Lung (tissue), 12 donors: ENCODE measurements around the gene RERE. TPM values are rescaled to one million over a fixed set of nuclear protein-coding genes. Genes with fewer than 3 reads are reported as not detected.

Source experiments
- ATAC-seq: fragments of 200-7000 bp; cut with Tn5 transposase; one replicate; pipeline ENCODE4 v1.9.1; 2020; ENCODE audit warnings: moderate number of reproducible peaks; ENCODE audit not compliant: insufficient read depth, low FRiP score
- DNase-seq, 3 donors: peaks; one replicate each; pipeline ENCODE4 v3.0.0-alpha.2; 2013 to 2017
- H3K27ac ChIP-seq, 2 donors: one replicate each; pipeline ENCODE4 v1.5.1; 2013; ENCODE audit warnings: mild to moderate bottlenecking in 2 of 2, moderate library complexity in 2 of 2, control low read depth in 1 of 2, inconsistent platforms in 1 of 2, low read depth in 1 of 2, low read length in 1 of 2
- H3K27me3 ChIP-seq, 3 donors: one replicate each; pipeline ENCODE4 v1.5.1; 2013; ENCODE audit warnings: low read length in 2 of 3; ENCODE audit not compliant: control insufficient read depth in 3 of 3, insufficient read depth in 3 of 3
- H3K36me3 ChIP-seq, 4 donors: one replicate each; pipeline ENCODE4 v1.5.1; 2013; ENCODE audit warnings: low read length in 4 of 4, mild to moderate bottlenecking in 1 of 4, moderate library complexity in 1 of 4; ENCODE audit not compliant: control insufficient read depth in 4 of 4, insufficient read depth in 4 of 4
- H3K4me1 ChIP-seq, 5 donors: one replicate each; pipeline ENCODE4 v1.5.1; 2013; ENCODE audit warnings: low read length in 5 of 5, mild to moderate bottlenecking in 2 of 5, moderate library complexity in 1 of 5; ENCODE audit not compliant: control insufficient read depth in 5 of 5, insufficient read depth in 5 of 5
- H3K4me3 ChIP-seq: one replicate; pipeline ENCODE4 v1.5.1; 2013; ENCODE audit warnings: mild to moderate bottlenecking, control low read depth, moderate library complexity
- H3K9ac ChIP-seq, 2 donors: one replicate each; pipeline ENCODE4 v1.5.1; 2013; ENCODE audit warnings: low read length in 2 of 2, control low read depth in 1 of 2; ENCODE audit not compliant: insufficient read depth in 1 of 2
- H3K9me3 ChIP-seq, 4 donors: one replicate each; pipeline ENCODE4 v1.5.1; 2013; ENCODE audit warnings: low read length in 3 of 4, mild to moderate bottlenecking in 1 of 4, moderate library complexity in 1 of 4; ENCODE audit not compliant: control insufficient read depth in 4 of 4, insufficient read depth in 3 of 4
- WGBS, 2 donors: extraction: QIAGEN DNeasy Blood & Tissue Kit; methylation state at CpG; one replicate each; pipeline ENCODE4 v1.1.7; 2013; 5-methylcytosine and 5-hydroxymethylcytosine counted together
- polyA plus RNA-seq, 2 donors: library from polyadenylated mRNA; stranded (reverse); fragments of 200-250 nt; gene quantifications; one replicate each; pipeline ENCODE4 v1.2.1, GENCODE V29; 2013
- total RNA-seq, 2 donors: library from RNA; depleted of rRNA in 1 of 2; stranded (reverse); fragments of >200 nt in 1 of 2; gene quantifications; one replicate each; pipeline ENCODE4 v1.2.1, GENCODE V29; 2014 to 2021
- TF ChIP-seq, protein P1 (sequence below): IDR thresholded peaks from 2 replicates; pipeline ENCODE4 v1.5.1; 2012; ENCODE audit warnings: mild to moderate bottlenecking; ENCODE audit errors: control extremely low read depth, extremely low read depth
- donor health status: control.
- donor health status: control.
- donor health status: Bipolar disorder and iron deficiency.
- donor health status: healthy.
- donor health status: DM: yes; HTN: yes; CAD: no.

Gene RERE
- total and polyA plus RNA-seq, 4 donors, result 21.7 to 207 (median 57.5) TPM

DNA sequence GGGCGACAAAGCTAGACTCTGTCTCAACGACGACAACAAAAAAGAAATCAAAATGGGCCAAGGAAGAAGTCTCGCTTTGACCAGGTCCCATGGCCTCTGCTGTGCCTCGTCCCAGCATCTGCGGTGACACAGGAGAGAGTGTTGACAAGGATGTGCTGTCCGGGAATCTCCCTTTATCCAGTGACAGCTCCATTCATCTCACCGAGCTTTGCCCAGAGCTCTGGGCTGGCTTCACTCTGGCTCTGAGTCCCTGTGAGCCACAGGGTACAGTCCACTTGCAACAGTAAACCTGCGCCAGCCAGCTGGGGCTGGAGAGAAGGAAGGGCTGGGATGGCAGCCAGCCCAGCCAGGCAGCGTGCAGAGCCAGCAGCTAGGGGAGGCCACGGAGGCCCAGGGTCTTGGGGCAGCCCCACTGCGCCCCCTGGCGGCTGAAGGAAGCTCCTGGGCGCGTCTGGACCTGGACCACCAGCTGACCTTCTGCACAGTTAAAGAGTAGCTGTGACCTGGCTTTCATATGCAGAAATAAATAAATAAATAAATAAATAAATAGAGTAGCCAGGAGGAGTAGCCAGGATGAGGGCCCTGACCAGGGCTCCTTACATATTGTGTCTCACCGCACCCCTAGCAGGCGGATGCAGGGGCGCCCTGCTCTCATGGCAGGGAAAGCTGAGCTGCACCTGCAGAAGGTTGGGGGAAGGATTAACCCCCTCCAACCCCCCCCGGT lies 31.4 kb upstream of the RERE start:
- Histone ChIP-seq H3K4me3 (no peak overlapping the region), H3K27me3 (no peaks in the 10 kb centered on the region), H3K27ac (peak overlapping the region in 1 of 2 donors; percentile 8), H3K9ac (no peak overlapping the region), H3K9me3 (no peaks in the 10 kb centered on the region), H3K36me3 (no peaks in the 10 kb centered on the region), H3K4me1 (peaks cover 3 to 12% (median 11%) of the 10 kb centered on the region in 5 donors)
- TF ChIP-seq, protein P1, sequence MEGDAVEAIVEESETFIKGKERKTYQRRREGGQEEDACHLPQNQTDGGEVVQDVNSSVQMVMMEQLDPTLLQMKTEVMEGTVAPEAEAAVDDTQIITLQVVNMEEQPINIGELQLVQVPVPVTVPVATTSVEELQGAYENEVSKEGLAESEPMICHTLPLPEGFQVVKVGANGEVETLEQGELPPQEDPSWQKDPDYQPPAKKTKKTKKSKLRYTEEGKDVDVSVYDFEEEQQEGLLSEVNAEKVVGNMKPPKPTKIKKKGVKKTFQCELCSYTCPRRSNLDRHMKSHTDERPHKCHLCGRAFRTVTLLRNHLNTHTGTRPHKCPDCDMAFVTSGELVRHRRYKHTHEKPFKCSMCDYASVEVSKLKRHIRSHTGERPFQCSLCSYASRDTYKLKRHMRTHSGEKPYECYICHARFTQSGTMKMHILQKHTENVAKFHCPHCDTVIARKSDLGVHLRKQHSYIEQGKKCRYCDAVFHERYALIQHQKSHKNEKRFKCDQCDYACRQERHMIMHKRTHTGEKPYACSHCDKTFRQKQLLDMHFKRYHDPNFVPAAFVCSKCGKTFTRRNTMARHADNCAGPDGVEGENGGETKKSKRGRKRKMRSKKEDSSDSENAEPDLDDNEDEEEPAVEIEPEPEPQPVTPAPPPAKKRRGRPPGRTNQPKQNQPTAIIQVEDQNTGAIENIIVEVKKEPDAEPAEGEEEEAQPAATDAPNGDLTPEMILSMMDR, result peak; percentile 95
- 34 to 38% methylated on average over 19 of the region's 19 CpGs for WGBS, 2 donors
- peak; percentile 93 for ATAC-seq
- DNase-seq, result peak; percentile 96 to 98 (median 96)

DNA sequence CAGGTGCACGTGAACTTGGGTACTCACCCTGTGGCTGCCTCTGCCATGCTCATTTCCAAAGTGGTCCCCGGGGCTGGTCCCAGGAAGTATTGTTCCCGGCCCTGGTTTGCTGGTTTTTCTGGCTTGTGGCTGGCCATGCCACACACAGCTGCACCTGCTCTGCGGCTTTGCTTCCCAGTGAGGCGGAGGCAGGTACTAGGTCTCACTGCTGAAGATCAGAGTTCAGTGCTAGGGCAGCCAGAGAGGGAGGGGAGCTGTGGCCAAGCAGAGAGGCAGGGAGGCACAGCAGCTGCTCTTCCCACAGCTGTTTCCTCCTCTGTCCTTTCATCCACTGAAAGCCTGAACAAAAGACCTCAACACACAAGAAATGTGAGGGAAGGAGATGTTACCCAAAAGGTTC lies 30.6 kb upstream of the RERE start:
- Histone ChIP-seq H3K4me1 (peaks cover 3 to 14% (median 11%) of the 10 kb centered on the region in 5 donors), H3K27me3 (no peaks in the 10 kb centered on the region), H3K27ac (peak overlapping the region in 1 of 2 donors; percentile 4), H3K4me3 (no peak overlapping the region), H3K36me3 (no peaks in the 10 kb centered on the region), H3K9ac (no peak overlapping the region), H3K9me3 (no peaks in the 10 kb centered on the region)
- peak in 1 of 3 donors; percentile 48 for DNase-seq
- no peak for ATAC-seq
- TF ChIP-seq, protein P1, result no peak
- 33 to 42% methylated on average over 5 of the region's 5 CpGs for WGBS, 2 donors

DNA sequence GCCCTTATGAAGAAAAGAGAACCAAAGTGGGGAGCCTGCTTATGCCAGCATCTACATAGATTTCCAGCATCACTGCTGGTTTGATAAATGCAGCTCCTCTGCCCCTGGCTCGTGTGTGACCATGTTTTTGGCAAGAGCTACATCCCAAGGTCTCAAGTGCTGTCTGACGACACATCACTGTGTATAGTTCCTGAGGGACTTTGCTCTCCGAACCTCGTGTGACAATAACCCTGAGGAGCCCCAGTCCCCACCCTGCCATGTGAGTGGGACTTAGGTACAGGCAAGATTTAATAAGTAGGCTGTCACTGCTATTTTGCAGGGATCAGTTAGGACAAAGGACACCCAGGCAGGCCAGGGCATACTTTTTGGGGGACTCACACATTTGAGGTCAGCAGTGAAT lies 28.8 kb upstream of the RERE start:
- no peak overlapping the region for H3K4me3 ChIP-seq
- no peaks in the 10 kb centered on the region for H3K27me3 ChIP-seq
- H3K9ac ChIP-seq, result no peak overlapping the region
- DNase-seq (no peak), ATAC-seq (no peak)
- peaks cover 3 to 14% (median 11%) of the 10 kb centered on the region in 5 donors for H3K4me1 ChIP-seq
- TF ChIP-seq, protein P1, result no peak
- no peak overlapping the region for H3K27ac ChIP-seq
- no peaks in the 10 kb centered on the region for H3K36me3 ChIP-seq
- 78 to 88% methylated on average over 4 of the region's 4 CpGs for WGBS, 2 donors
- H3K9me3 ChIP-seq, result no peaks in the 10 kb centered on the region
